BJ (cell line): ENCODE results near the gene PRR5. TPM values are rescaled to one million over a fixed set of nuclear protein-coding genes. Genes with fewer than 3 reads are reported as not detected.

ENCODE experiments used
- CTCF ChIA-PET: fragments of 350-600 bp; formaldehyde crosslinking; extraction: SDS; loops from one replicate; lab custom pipeline; 2021; ENCODE audit warnings: antibody characterized with exemption, inconsistent platforms; lab: Yijun Ruan, JAX
- POLR2A ChIA-PET: fragments of 300-600 bp; sonication (Branson Sonifier 250); formaldehyde crosslinking; extraction: SDS; loops from one replicate; lab custom pipeline; 2021; ENCODE audit warnings: antibody characterized with exemption; lab: Charles Lee
- DNase-seq: peaks from one replicate; pipeline ENCODE4 v3.0.0-alpha.2; 2011; ENCODE audit warnings: low read depth
- H3K27me3 ChIP-seq: 2 replicates; pipeline ENCODE4 v1.6.0; 2011; ENCODE audit warnings: low read length; ENCODE audit not compliant: control insufficient read depth, insufficient read depth
- H3K36me3 ChIP-seq: 2 replicates; pipeline ENCODE4 v1.5.1; 2011; ENCODE audit warnings: low read length; ENCODE audit not compliant: control insufficient read depth, insufficient read depth
- H3K4me3 ChIP-seq: 2 replicates; pipeline ENCODE4 v1.5.1; 2011; ENCODE audit warnings: low read depth, mild to moderate bottlenecking, control low read depth, low read length
- polyA plus RNA-seq: library from polyadenylated mRNA; depleted of rRNA; stranded (reverse); fragments of >200 nt; gene quantifications from 2 replicates; pipeline ENCODE4 v1.2.3, GENCODE V29; 2011
- TF ChIP-seq, protein P1 (sequence below): IDR thresholded peaks from 2 replicates; pipeline ENCODE4 v1.5.1; 2011; ENCODE audit warnings: low read depth, mild to moderate bottlenecking, control low read depth, inconsistent platforms, low read length, moderate library complexity; ENCODE audit not compliant: insufficient read depth

PRR5 gene
- polyA plus RNA-seq, 1 experiment, result 33.4 TPM

DNA sequence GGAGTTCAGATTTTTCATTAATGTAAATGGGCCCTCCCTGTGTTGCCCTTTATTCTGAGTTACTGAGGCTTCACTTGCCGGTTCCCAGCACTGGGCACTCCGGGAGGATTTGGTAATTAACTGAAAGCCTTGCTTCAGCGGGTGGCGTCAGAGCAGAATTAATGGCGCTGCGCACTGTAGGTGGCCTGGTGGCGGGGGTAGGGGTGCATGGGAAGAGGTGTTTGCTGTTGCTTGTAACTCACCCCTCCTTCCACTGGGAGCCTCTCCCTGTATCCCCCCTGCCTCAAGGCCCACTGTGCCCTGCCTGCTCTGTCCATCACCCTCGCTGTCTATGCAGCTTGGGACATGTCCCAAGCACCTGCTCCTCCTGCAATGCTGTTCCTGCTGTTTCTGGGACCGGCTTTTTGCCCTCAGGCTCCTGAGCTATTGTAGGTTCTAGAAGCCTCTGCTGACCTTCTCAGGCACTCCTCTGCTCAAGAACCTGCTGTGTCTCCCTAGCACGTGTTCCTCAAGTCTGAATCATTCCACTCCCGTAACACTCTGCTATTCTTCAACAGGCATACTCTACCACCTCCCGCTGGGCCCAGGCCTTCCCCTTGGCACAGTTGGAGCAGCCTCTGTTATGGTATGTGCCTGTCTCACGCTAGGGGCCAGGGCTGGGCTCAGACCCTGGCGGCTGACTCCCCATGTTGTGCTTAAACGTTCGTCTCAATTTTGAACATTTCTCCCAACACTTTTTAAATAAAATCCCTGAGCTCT is 74.8 kb downstream of the PRR5 start:
- H3K36me3 ChIP-seq, result no peaks in the 10 kb centered on the region
- H3K27me3 ChIP-seq, result no peaks in the 10 kb centered on the region; the same call in 1 of the 2 replicates
- ChIA-PET CTCF (no interaction called here), POLR2A (no interaction called here)
- TF ChIP-seq, protein P1, sequence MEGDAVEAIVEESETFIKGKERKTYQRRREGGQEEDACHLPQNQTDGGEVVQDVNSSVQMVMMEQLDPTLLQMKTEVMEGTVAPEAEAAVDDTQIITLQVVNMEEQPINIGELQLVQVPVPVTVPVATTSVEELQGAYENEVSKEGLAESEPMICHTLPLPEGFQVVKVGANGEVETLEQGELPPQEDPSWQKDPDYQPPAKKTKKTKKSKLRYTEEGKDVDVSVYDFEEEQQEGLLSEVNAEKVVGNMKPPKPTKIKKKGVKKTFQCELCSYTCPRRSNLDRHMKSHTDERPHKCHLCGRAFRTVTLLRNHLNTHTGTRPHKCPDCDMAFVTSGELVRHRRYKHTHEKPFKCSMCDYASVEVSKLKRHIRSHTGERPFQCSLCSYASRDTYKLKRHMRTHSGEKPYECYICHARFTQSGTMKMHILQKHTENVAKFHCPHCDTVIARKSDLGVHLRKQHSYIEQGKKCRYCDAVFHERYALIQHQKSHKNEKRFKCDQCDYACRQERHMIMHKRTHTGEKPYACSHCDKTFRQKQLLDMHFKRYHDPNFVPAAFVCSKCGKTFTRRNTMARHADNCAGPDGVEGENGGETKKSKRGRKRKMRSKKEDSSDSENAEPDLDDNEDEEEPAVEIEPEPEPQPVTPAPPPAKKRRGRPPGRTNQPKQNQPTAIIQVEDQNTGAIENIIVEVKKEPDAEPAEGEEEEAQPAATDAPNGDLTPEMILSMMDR, result no peak
- no peak for DNase-seq
- no peak overlapping the region for H3K4me3 ChIP-seq

DNA sequence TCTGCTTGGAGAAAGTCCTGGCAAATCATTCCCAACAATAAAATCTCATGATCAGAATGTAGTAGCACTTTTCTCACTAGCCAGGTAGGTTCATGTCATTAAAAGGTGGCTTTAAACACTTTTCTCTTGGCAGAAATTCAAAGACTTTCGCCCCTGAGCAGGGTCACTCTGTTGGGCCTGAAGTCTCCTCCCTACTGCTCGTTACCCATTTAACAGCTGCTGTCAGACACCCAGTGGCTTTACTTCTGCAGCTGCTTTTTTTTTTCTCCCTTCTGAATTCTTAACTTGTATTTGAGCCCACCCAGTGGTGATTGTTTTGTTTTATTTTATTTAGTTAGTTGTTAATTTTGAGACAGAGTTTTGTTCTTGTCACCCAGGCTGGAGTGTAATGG is 75.4 kb downstream of the PRR5 start:
- H3K27me3 ChIP-seq, result no peaks in the 10 kb centered on the region; the same call in 1 of the 2 replicates
- no peaks in the 10 kb centered on the region for H3K36me3 ChIP-seq
- CTCF ChIA-PET, result no interaction called here
- POLR2A ChIA-PET, result no interaction called here
- no peak for DNase-seq
- no peak overlapping the region for H3K4me3 ChIP-seq
- TF ChIP-seq, protein P1, result no peak

GRCh38 chr22:44780876-44781449 is 79.0 kb downstream of the PRR5 start:
- no peak overlapping the region for H3K4me3 ChIP-seq
- ChIA-PET CTCF (no interaction called here), POLR2A (no interaction called here)
- TF ChIP-seq, protein P1, result no peak
- H3K27me3 ChIP-seq, result no peaks in the 10 kb centered on the region; the same call in 1 of the 2 replicates
- no peak for DNase-seq
- no peaks in the 10 kb centered on the region for H3K36me3 ChIP-seq

GRCh38 chr22:44782363-44782963 is 80.5 kb downstream of the PRR5 start:
- no peak overlapping the region for H3K4me3 ChIP-seq
- CTCF ChIA-PET, result no interaction called here
- no peaks in the 10 kb centered on the region for H3K36me3 ChIP-seq
- H3K27me3 ChIP-seq, result no peaks in the 10 kb centered on the region
- POLR2A ChIA-PET, result no interaction called here
- no peak for DNase-seq
- TF ChIP-seq, protein P1, result no peak

GRCh38 chr22:44783091-44783490 is 81.1 kb downstream of the PRR5 start:
- TF ChIP-seq, protein P1, result no peak
- Histone ChIP-seq H3K36me3 (no peaks in the 10 kb centered on the region), H3K4me3 (no peak overlapping the region), H3K27me3 (no peaks in the 10 kb centered on the region)
- ChIA-PET CTCF (no interaction called here), POLR2A (no interaction called here)
- DNase-seq, result no peak
